ENCODE results near the gene RALGPS2. TPM values are rescaled to one million over a fixed set of nuclear protein-coding genes. Genes with fewer than 3 reads are reported as not detected.
A peak's percentile ranks its signal among the peaks of the same experiment; 100 is the strongest.

Gene RALGPS2
- total and polyA plus RNA-seq, 12 donors: 2.5 to 36.7 (median 12.9) TPM

- DNase-seq: no peak
- intact Hi-C loops (cut with DNase I): no loop called here
- no peak overlapping the region for H3K27ac ChIP-seq
- no peaks in the 10 kb centered on the region for H3K36me3 ChIP-seq (replicated peaks in 1 of 2)
- whole genome bisulfite sequencing, 4 donors: 89 to 94% (median 93%) methylated on average over 5 of the region's 5 CpGs
- no peaks in the 10 kb centered on the region for H3K4me1 ChIP-seq (replicated peaks in 1 of 2)
- TF ChIP-seq CTCF (IDR thresholded peaks at IDR 0.05) (peak in 1 of 6 experiments; percentile 31), POLR2A (IDR thresholded peaks at IDR 0.05) (no peak)
- no peak overlapping the region for H3K4me3 ChIP-seq
- H3K27me3 ChIP-seq: no peaks in the 10 kb centered on the region
- no peaks in the 10 kb centered on the region for H3K9me3 ChIP-seq (replicated peaks in 1 of 3)
These were observed 8.9 kb downstream of the RALGPS2 start for GRCh38 chr1:178733972-178734371.

- intact Hi-C loops (cut with DNase I): no loop called here
These were observed 13.7 kb downstream of the RALGPS2 start for GRCh38 chr1:178738780-178739179.

GRCh38 chr1:178739285-178740045 is 14.4 kb downstream of the RALGPS2 start:
- H3K36me3 ChIP-seq (replicated peaks in 1 of 2): no peaks in the 10 kb centered on the region
- 81 to 86% (median 84%) methylated on average over 4 of the region's 4 CpGs for WGBS, 4 donors
- no peak overlapping the region for H3K27ac ChIP-seq
- H3K4me3 ChIP-seq: no peak overlapping the region
- no peak for DNase-seq
- no peaks in the 10 kb centered on the region for H3K27me3 ChIP-seq
- no peaks in the 10 kb centered on the region for H3K9me3 ChIP-seq (replicated peaks in 1 of 3)
- no peak for TF ChIP-seq POLR2A (IDR thresholded peaks at IDR 0.05)
- no peak for TF ChIP-seq CTCF (IDR thresholded peaks at IDR 0.05)
- peaks cover 0 to 10% of the 10 kb centered on the region in 2 donors for H3K4me1 ChIP-seq (replicated peaks in 1 of 2)
- intact Hi-C loops (cut with DNase I): no loop called here

More at GRCh38 chr1:178738780-178739179, 13.7 kb downstream of the RALGPS2 start:
- no peak for TF ChIP-seq CTCF (IDR thresholded peaks at IDR 0.05)
- 82 to 92% (median 86%) methylated on average over 1 of the region's 1 CpG for WGBS, 4 donors
- Histone ChIP-seq H3K27me3 (no peaks in the 10 kb centered on the region), H3K4me1 (replicated peaks in 1 of 2) (peaks cover 0 to 10% of the 10 kb centered on the region in 2 donors), H3K27ac (no peak overlapping the region), H3K9me3 (replicated peaks in 1 of 3) (no peaks in the 10 kb centered on the region), H3K4me3 (no peak overlapping the region), H3K36me3 (replicated peaks in 1 of 2) (no peaks in the 10 kb centered on the region)
- no peak for DNase-seq

- 61 to 69% (median 64%) methylated on average over 1 of the region's 1 CpG for WGBS, 4 donors
- no peaks in the 10 kb centered on the region for H3K9me3 ChIP-seq (replicated peaks in 1 of 3)
- H3K27ac ChIP-seq: no peak overlapping the region
- no peaks in the 10 kb centered on the region for H3K36me3 ChIP-seq (replicated peaks in 1 of 2)
- peaks cover 0 to 10% of the 10 kb centered on the region in 2 donors for H3K4me1 ChIP-seq (replicated peaks in 1 of 2)
- no peak for TF ChIP-seq CTCF (IDR thresholded peaks at IDR 0.05)
- TF ChIP-seq POLR2A (IDR thresholded peaks at IDR 0.05): no peak
- H3K27me3 ChIP-seq: no peaks in the 10 kb centered on the region
- H3K4me3 ChIP-seq: no peak overlapping the region
- no peak for DNase-seq
- intact Hi-C loops (cut with DNase I): no loop called here
These were observed 15.4 kb downstream of the RALGPS2 start for GRCh38 chr1:178740491-178740890.

Data from adrenal gland (tissue), 12 donors.